C4-2B (cell line): ENCODE data around the gene CLEC6A.
"Not testable (repeated sequence)": the region's sequence is repeated elsewhere in the genome, so short reads cannot be mapped to it uniquely, and the experiment has no call there.

Experiments
- ZFX ChIP-seq: fragments of 450-650 bp; IDR thresholded peaks from 2 replicates; pipeline ENCODE4 v1.6.1; 2017
- TF ChIP-seq, protein P1 (sequence below): fragments of 450-650 bp; conservative IDR thresholded peaks from 2 replicates; pipeline ENCODE4 v1.5.1; 2017; ENCODE audit warnings: mild to moderate bottlenecking

DNA sequence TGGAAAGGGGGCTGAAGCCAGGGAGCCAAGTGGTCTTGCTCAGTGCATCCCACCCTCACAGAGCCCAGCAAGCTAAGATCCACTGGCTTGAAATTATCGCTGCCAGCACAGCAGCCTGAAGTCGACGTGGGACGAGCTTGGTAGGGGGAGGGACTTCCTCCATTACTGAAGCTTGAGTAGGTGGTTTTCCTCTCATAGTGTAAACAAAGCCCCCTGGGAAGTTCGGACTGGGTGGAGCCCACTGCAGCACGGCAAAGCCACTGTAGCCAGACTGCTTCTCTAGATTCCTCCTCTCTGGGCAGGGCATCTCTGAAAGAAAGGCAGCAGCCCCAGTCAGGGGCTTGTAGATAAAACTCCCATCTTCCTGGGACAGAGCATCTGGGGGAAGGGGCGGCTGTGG, 40.3 kb downstream of the CLEC6A start:
- TF ChIP-seq, protein P1, sequence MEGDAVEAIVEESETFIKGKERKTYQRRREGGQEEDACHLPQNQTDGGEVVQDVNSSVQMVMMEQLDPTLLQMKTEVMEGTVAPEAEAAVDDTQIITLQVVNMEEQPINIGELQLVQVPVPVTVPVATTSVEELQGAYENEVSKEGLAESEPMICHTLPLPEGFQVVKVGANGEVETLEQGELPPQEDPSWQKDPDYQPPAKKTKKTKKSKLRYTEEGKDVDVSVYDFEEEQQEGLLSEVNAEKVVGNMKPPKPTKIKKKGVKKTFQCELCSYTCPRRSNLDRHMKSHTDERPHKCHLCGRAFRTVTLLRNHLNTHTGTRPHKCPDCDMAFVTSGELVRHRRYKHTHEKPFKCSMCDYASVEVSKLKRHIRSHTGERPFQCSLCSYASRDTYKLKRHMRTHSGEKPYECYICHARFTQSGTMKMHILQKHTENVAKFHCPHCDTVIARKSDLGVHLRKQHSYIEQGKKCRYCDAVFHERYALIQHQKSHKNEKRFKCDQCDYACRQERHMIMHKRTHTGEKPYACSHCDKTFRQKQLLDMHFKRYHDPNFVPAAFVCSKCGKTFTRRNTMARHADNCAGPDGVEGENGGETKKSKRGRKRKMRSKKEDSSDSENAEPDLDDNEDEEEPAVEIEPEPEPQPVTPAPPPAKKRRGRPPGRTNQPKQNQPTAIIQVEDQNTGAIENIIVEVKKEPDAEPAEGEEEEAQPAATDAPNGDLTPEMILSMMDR, result not testable (repeated sequence)
- TF ChIP-seq ZFX, result not testable (repeated sequence)
